H1 (cell line): ENCODE data around the gene TAP2. TPM values are rescaled to one million over a fixed set of nuclear protein-coding genes. Genes with fewer than 3 reads are reported as not detected.

Source experiments
- CTCF ChIA-PET: fragments of 300-600 bp; sonication (Branson Sonifier 250); formaldehyde crosslinking; loops from one replicate; lab custom pipeline; 2021; ENCODE audit not compliant: partially characterized antibody; lab: Charles Lee
- POLR2A ChIA-PET: fragments of 300-600 bp; sonication (Branson Sonifier 250); formaldehyde crosslinking; loops from one replicate; lab custom pipeline; 2021; ENCODE audit warnings: inconsistent platforms; ENCODE audit not compliant: partially characterized antibody; lab: Charles Lee
- DNase-seq, 2 experiments: peaks; one replicate each; pipeline versions ENCODE4 v3.0.0 to v3.0.0-alpha.2; 2010 to 2022; ENCODE audit warnings: low spot score in 2 of 2, low read depth in 1 of 2, mixed read lengths in 1 of 2
- FAIRE-seq: peaks from 2 replicates; lab custom pipeline; 2011; peaks lifted over from hg19 to GRCh38; lab: Jason Lieb, UNC
- H2AFZ ChIP-seq: 2 replicates; pipeline ENCODE4 v1.8.1; 2012; ENCODE audit warnings: low read length, inconsistent platforms
- H2AK5ac ChIP-seq: 2 replicates; pipeline ENCODE4 v1.6.1; 2013; ENCODE audit warnings: low read depth, low read length
- H2BK120ac ChIP-seq: replicated peaks from 2 replicates; pipeline ENCODE3; 2013; ENCODE audit warnings: low read depth, low read length, inconsistent platforms
- H2BK12ac ChIP-seq: 2 replicates; pipeline ENCODE4 v1.6.1; 2013; ENCODE audit warnings: low read depth, low read length
- H2BK15ac ChIP-seq: 2 replicates; pipeline ENCODE4 v1.6.1; 2013; ENCODE audit warnings: low read length
- H2BK20ac ChIP-seq: 2 replicates; pipeline ENCODE4 v1.6.1; 2013; ENCODE audit warnings: low read length
- H2BK5ac ChIP-seq: 2 replicates; pipeline ENCODE4 v1.6.1; 2013; ENCODE audit warnings: low read depth, low read length
- H3K14ac ChIP-seq: 2 replicates; pipeline ENCODE4 v1.6.1; 2013; ENCODE audit warnings: inconsistent platforms; ENCODE audit not compliant: insufficient read length
- H3K18ac ChIP-seq: 2 replicates; pipeline ENCODE4 v1.6.1; 2013; ENCODE audit warnings: low read length; ENCODE audit errors: extremely low read depth
- H3K23ac ChIP-seq: 2 replicates; pipeline ENCODE4 v1.6.1; 2013; ENCODE audit warnings: inconsistent platforms; ENCODE audit not compliant: insufficient read length
- H3K23me2 ChIP-seq: 2 replicates; pipeline ENCODE4 v1.6.1; 2013; ENCODE audit warnings: low read depth, low read length
- H3K27ac ChIP-seq: 2 replicates; pipeline ENCODE4 v1.6.1; 2011; ENCODE audit warnings: low read depth, low read length, inconsistent platforms
- H3K27me3 ChIP-seq, 4 experiments: replicated peaks in 1 of 4; 1 replicate in 1 of 4; 2 replicates in 3 of 4; pipeline versions ENCODE4 v1.6.1 to v1.8.1; 2011 to 2013; ENCODE audit warnings: low read length in 3 of 4, mild to moderate bottlenecking in 3 of 4, inconsistent platforms in 2 of 4, mixed read lengths in 2 of 4, moderate library complexity in 1 of 4; ENCODE audit not compliant: control insufficient read depth in 3 of 4, insufficient read depth in 3 of 4; ENCODE audit errors: extremely low read depth in 1 of 4
- H3K36me3 ChIP-seq, 4 experiments: 2 replicates each; pipeline versions ENCODE4 v1.6.1 to v1.8.1; 2011 to 2013; ENCODE audit warnings: mild to moderate bottlenecking in 4 of 4, low read length in 3 of 4, moderate library complexity in 2 of 4, control low read depth in 1 of 4, inconsistent platforms in 1 of 4; ENCODE audit not compliant: insufficient read depth in 4 of 4, control insufficient read depth in 2 of 4
- H3K4ac ChIP-seq: replicated peaks from 2 replicates; pipeline ENCODE3; 2013; ENCODE audit warnings: low read length, low read depth, mixed read lengths, inconsistent platforms; ENCODE audit not compliant: insufficient read length
- H3K4me1 ChIP-seq, 4 experiments: replicated peaks in 1 of 4; 1 replicate in 1 of 4; 2 replicates in 3 of 4; pipeline versions ENCODE4 v1.6.1 to v1.8.1; 2011 to 2013; ENCODE audit warnings: low read length in 3 of 4, inconsistent platforms in 2 of 4, mixed read lengths in 1 of 4; ENCODE audit not compliant: insufficient read depth in 4 of 4, control insufficient read depth in 3 of 4
- H3K4me2 ChIP-seq, 2 experiments: 2 replicates each; pipeline versions ENCODE4 v1.6.1 to v1.8.1; 2011 to 2013; ENCODE audit warnings: low read depth in 2 of 2, low read length in 2 of 2, control low read depth in 1 of 2, inconsistent platforms in 1 of 2, mild to moderate bottlenecking in 1 of 2; ENCODE audit not compliant: insufficient read depth in 1 of 2
- H3K4me3 ChIP-seq, 4 experiments: fragments of 200-600, 300-600 bp in 1 of 4; sonication (generic), shearing (Covaris generic), sonication (Bioruptor Twin) in 1 of 4; 2 replicates each; pipeline versions ENCODE4 v1.5.1 to v1.8.1; 2011 to 2016; ENCODE audit warnings: low read length in 4 of 4, low read depth in 3 of 4, control low read depth in 2 of 4, inconsistent platforms in 2 of 4, mild to moderate bottlenecking in 2 of 4, mixed read lengths in 1 of 4, moderate library complexity in 1 of 4; ENCODE audit not compliant: insufficient read depth in 2 of 4; ENCODE audit errors: extremely low read depth in 1 of 4
- H3K56ac ChIP-seq: replicated peaks from 2 replicates; pipeline ENCODE3; 2013; ENCODE audit warnings: low read depth, mild to moderate bottlenecking, mixed read lengths, low read length, inconsistent platforms; ENCODE audit not compliant: insufficient read length
- H3K79me1 ChIP-seq: 2 replicates; pipeline ENCODE4 v1.6.1; 2013; ENCODE audit warnings: low read depth, low read length, control low read depth
- H3K79me2 ChIP-seq, 2 experiments: 2 replicates each; pipeline versions ENCODE4 v1.6.1 to v1.8.1; 2012 to 2013; ENCODE audit warnings: low read length in 2 of 2, mild to moderate bottlenecking in 2 of 2, inconsistent platforms in 1 of 2; ENCODE audit not compliant: insufficient read depth in 2 of 2, control insufficient read depth in 1 of 2
- H3K9ac ChIP-seq, 4 experiments: replicated peaks in 1 of 4; 1 replicate in 1 of 4; 2 replicates in 3 of 4; pipeline versions ENCODE4 v1.6.1 to v1.8.1; 2011 to 2013; ENCODE audit warnings: low read depth in 3 of 4, low read length in 3 of 4, control low read depth in 2 of 4, mild to moderate bottlenecking in 2 of 4, moderate library complexity in 2 of 4, inconsistent platforms in 1 of 4; ENCODE audit errors: extremely low read depth in 1 of 4
- H3K9me3 ChIP-seq, 2 experiments: 2 replicates each; pipeline versions ENCODE4 v1.6.1 to v1.8.1; 2012 to 2013; ENCODE audit warnings: mild to moderate bottlenecking in 2 of 2, moderate library complexity in 2 of 2, control low read depth in 1 of 2, inconsistent platforms in 1 of 2, low read depth in 1 of 2, low read length in 1 of 2, mixed read lengths in 1 of 2; ENCODE audit not compliant: insufficient read depth in 2 of 2
- H4K20me1 ChIP-seq, 2 experiments: replicated peaks in 1 of 2; 2 replicates each; pipeline versions ENCODE3 to v1.8.1; 2011 to 2013; ENCODE audit warnings: inconsistent platforms in 2 of 2, low read length in 2 of 2, mild to moderate bottlenecking in 1 of 2; ENCODE audit not compliant: insufficient read depth in 2 of 2, control insufficient read depth in 1 of 2
- H4K5ac ChIP-seq: 2 replicates; pipeline ENCODE4 v1.6.1; 2013; ENCODE audit warnings: low read length, low read depth, mixed read lengths, inconsistent platforms; ENCODE audit not compliant: insufficient read length
- H4K8ac ChIP-seq: 2 replicates; pipeline ENCODE4 v1.8.0; 2013; ENCODE audit warnings: mild to moderate bottlenecking, moderate library complexity, low read length, inconsistent platforms; ENCODE audit not compliant: insufficient read depth; ENCODE audit errors: extremely low read depth
- H4K91ac ChIP-seq: replicated peaks from 2 replicates; pipeline ENCODE3; 2013; ENCODE audit warnings: low read length, mixed read lengths, inconsistent platforms; ENCODE audit not compliant: insufficient read length
- ASH2L ChIP-seq: fragments of 200-600, 300-600 bp; sonication (generic); IDR thresholded peaks from one replicate; pipeline ENCODE4 v1.7.1; 2017; ENCODE audit warnings: low read length
- ATF2 ChIP-seq: IDR thresholded peaks from 2 replicates; pipeline ENCODE4 v1.6.1; 2012; ENCODE audit warnings: low read length, inconsistent platforms
- CBX8 ChIP-seq: fragments of 300-800, 300-1000 bp; sonication (generic); IDR thresholded peaks from 2 replicates; pipeline ENCODE4 v1.7.1; 2016; ENCODE audit warnings: low read depth, low read length, borderline replicate concordance
- CREB1 ChIP-seq: IDR thresholded peaks from 2 replicates; pipeline ENCODE4 v1.6.1; 2012; ENCODE audit warnings: inconsistent platforms
- E2F6 ChIP-seq: IDR thresholded peaks from 2 replicates; pipeline ENCODE4 v1.6.1; 2012; ENCODE audit warnings: inconsistent platforms
- EP300 ChIP-seq, 2 experiments: IDR thresholded peaks; 1 replicate in 1 of 2; 2 replicates in 1 of 2; pipeline ENCODE4 v1.6.1; 2011 to 2012; ENCODE audit warnings: low read depth in 2 of 2, low read length in 2 of 2, mild to moderate bottlenecking in 2 of 2, borderline replicate concordance in 1 of 2, inconsistent platforms in 1 of 2, moderate library complexity in 1 of 2
- KDM1A ChIP-seq: fragments of 200-600, 300-600 bp; sonication (generic); IDR thresholded peaks from 2 replicates; pipeline ENCODE4 v1.7.1; 2016; ENCODE audit warnings: mild to moderate bottlenecking, low read length, borderline replicate concordance
- KDM4A ChIP-seq: IDR thresholded peaks from one replicate; pipeline ENCODE4 v1.7.1; 2012; ENCODE audit warnings: low read depth, mild to moderate bottlenecking, moderate library complexity, low read length, inconsistent platforms; ENCODE audit not compliant: severe bottlenecking
- NRF1 ChIP-seq: IDR thresholded peaks from 2 replicates; pipeline ENCODE4 v1.6.1; 2011; ENCODE audit warnings: mild to moderate bottlenecking, low read depth, low read length, improper control_type of control experiment
- PHF8 ChIP-seq: fragments of 200-600 bp; sonication (generic); conservative IDR thresholded peaks from 2 replicates; pipeline ENCODE4 v1.7.1; 2012; ENCODE audit warnings: low read depth, mild to moderate bottlenecking, inconsistent platforms, low read length, moderate library complexity
- RBBP5 ChIP-seq: IDR thresholded peaks from 2 replicates; pipeline ENCODE4 v1.7.1; 2012; ENCODE audit warnings: low read depth, mild to moderate bottlenecking, inconsistent platforms, low read length, moderate library complexity, borderline replicate concordance
- SIX5 ChIP-seq: IDR thresholded peaks from 2 replicates; pipeline ENCODE4 v1.6.1; 2011; ENCODE audit warnings: mild to moderate bottlenecking, low read depth, low read length
- WGBS, 2 experiments: shearing (Covaris generic) in 1 of 2; methylation state at CpG; one replicate each; pipeline versions ENCODE4 v1.1.6 to v1.1.7; 2013 to 2015; ENCODE audit warnings: low lambda C conversion rate in 2 of 2, mixed read lengths in 2 of 2, inconsistent platforms in 1 of 2, low coverage in 1 of 2, missing lambda C conversion rate in 1 of 2; ENCODE audit not compliant: insufficient replicate concordance in 2 of 2, insufficient coverage in 1 of 2, insufficient read length in 1 of 2; ENCODE audit errors: extremely low coverage in 1 of 2, missing lambda C conversion rate in 1 of 2; 5-methylcytosine and 5-hydroxymethylcytosine counted together
- polyA plus RNA-seq, 7 experiments: library from polyadenylated mRNA; depleted of rRNA in 3 of 7; stranded (reverse) in 5 of 7; unstranded in 2 of 7; fragments of >200 nt in 5 of 7; fragments of 200-250 nt in 2 of 7; gene quantifications; 1 replicate in 5 of 7; 2 replicates in 1 of 7; 4 replicates in 1 of 7; pipeline versions ENCODE4 v1.2.1 to v1.2.3, GENCODE V29; 2011 to 2013; ENCODE audit warnings: missing spikeins in 2 of 7, mixed read lengths in 2 of 7
- total RNA-seq: library from RNA; stranded (reverse); fragmentation: NEBNext Ultra II Directional; extraction: Animal tissue kit (Norgen Biotek cat#: 25700); gene quantifications from 2 replicates; pipeline ENCODE4 v1.2.1, GENCODE V29; 2021

Gene TAP2
- total and polyA plus RNA-seq, 2 of the 8 experiments (the other 6 are each of a cell fraction or from before 2014, with no cell fraction given): 11.3 to 27.2 TPM

- Histone ChIP-seq H3K9ac (no peak overlapping the region), H3K27me3 (no peaks in the 10 kb centered on the region), H3K4ac (no peak overlapping the region), H4K8ac (no peak overlapping the region), H2BK15ac (no peak overlapping the region), H4K5ac (no peak overlapping the region), H3K4me3 (no peak overlapping the region), H3K4me2 (no peak overlapping the region), H3K9me3 (no peaks in the 10 kb centered on the region), H3K79me2 (no peaks in the 10 kb centered on the region), H2BK5ac (no peak overlapping the region), H2BK20ac (no peak overlapping the region), H3K18ac (no peak overlapping the region), H2BK12ac (no peak overlapping the region), H2AK5ac (no peak overlapping the region), H3K79me1 (no peaks in the 10 kb centered on the region), H3K23ac (no peak overlapping the region), H3K23me2 (no peaks in the 10 kb centered on the region), H2BK120ac (no peak overlapping the region), H2AFZ (no peak overlapping the region), H4K91ac (no peak overlapping the region), H3K56ac (no peak overlapping the region), H4K20me1 (no peaks in the 10 kb centered on the region), H3K36me3 (no peaks in the 10 kb centered on the region), H3K27ac (no peak overlapping the region), H3K4me1 (no peaks in the 10 kb centered on the region), H3K14ac (no peak overlapping the region)
- FAIRE-seq: no peak
- CTCF ChIA-PET: interaction anchor here (0.6 to 1.7 kb wide), 6 partner anchors 11 to 102 kb away, joined by 3 to 11 read pairs (median 4); partner anchors contain the start of gene HLA-DMA
- WGBS, 2 experiments: 31% methylated on average over 1 of the region's 1 CpG; no CpG with 5 or more reads in 1 of the 2 experiments
- no peak for DNase-seq
- POLR2A ChIA-PET: interaction anchor here (1.2 to 1.7 kb wide), 3 partner anchors 65 to 89 kb away, joined by 3 to 8 read pairs (median 4); no protein-coding TSS in a partner anchor
- TF ChIP-seq NRF1 (no peak), RBBP5 (no peak), CREB1 (no peak), SIX5 (no peak), EP300 (IDR thresholded peaks at IDR 0.05; ENCODE audit: borderline replicate concordance in 1 of 2, low read depth in 2 of 2, low read length in 2 of 2) (no peak), E2F6 (no peak), ATF2 (no peak), CBX8 (no peak), KDM1A (no peak), PHF8 (no peak), KDM4A (no peak), ASH2L (no peak)
These were observed 44.3 kb upstream of the TAP2 start for GRCh38 chr6:32882879-32883250.
